OCI-LY7 (cell line): Measurements from ENCODE around the gene BEST3. TPM values are rescaled to one million over a fixed set of nuclear protein-coding genes. Genes with fewer than 3 reads are reported as not detected.

Experiments used
- BruUV-seq: library from RNA; stranded (reverse); fragments of 400-500 nt; replicated peaks from 2 replicates; lab custom pipeline; 2021; lab: Mats Ljungman, UMichigan
- CTCF ChIA-PET: fragments of 300-600 bp; sonication (Branson Sonifier 250); formaldehyde crosslinking; loops from one replicate; lab custom pipeline; 2022; ENCODE audit warnings: antibody characterized with exemption; ENCODE audit not compliant: unreplicated experiment; lab: Charles Lee
- POLR2A ChIA-PET: fragments of 300-600 bp; sonication (Branson Sonifier 250); formaldehyde crosslinking; loops from one replicate; lab custom pipeline; 2022; ENCODE audit warnings: antibody characterized with exemption; lab: Charles Lee
- DNase-seq: peaks from one replicate; pipeline ENCODE4 v3.0.0-alpha.2; 2015; ENCODE audit warnings: low spot score
- H2AFZ ChIP-seq: fragments of 200-600 bp; sonication (generic), shearing (Covaris generic); 2 replicates; pipeline ENCODE4 v1.6.1; 2014; ENCODE audit warnings: mild to moderate bottlenecking, antibody characterized with exemption, low read length, moderate library complexity
- H3K27ac ChIP-seq: fragments of 200-600 bp; sonication (generic); 2 replicates; pipeline ENCODE4 v1.5.1; 2014; ENCODE audit warnings: mixed run types, low read depth, mild to moderate bottlenecking, moderate library complexity, low read length, inconsistent platforms; ENCODE audit not compliant: poor library complexity, severe bottlenecking
- H3K36me3 ChIP-seq: fragments of 200-600 bp; sonication (generic); 2 replicates; pipeline ENCODE4 v1.6.1; 2014; ENCODE audit warnings: mild to moderate bottlenecking, antibody characterized with exemption, low read length, moderate library complexity, mixed read lengths; ENCODE audit not compliant: insufficient read depth
- H3K4me1 ChIP-seq: fragments of 200-600 bp; sonication (generic); 2 replicates; pipeline ENCODE4 v1.5.1; 2014; ENCODE audit warnings: mild to moderate bottlenecking, low read length; ENCODE audit not compliant: insufficient read depth, poor library complexity, severe bottlenecking
- H3K4me2 ChIP-seq: fragments of 200-600 bp; sonication (generic); 2 replicates; pipeline ENCODE4 v1.6.1; 2014; ENCODE audit warnings: mild to moderate bottlenecking, low read length
- H3K4me3 ChIP-seq: fragments of 200-600 bp; sonication (generic); 2 replicates; pipeline ENCODE4 v1.5.1; 2014; ENCODE audit warnings: mild to moderate bottlenecking, low read depth, low read length; ENCODE audit not compliant: poor library complexity, severe bottlenecking
- H3K79me2 ChIP-seq: fragments of 200-600 bp; sonication (generic); 2 replicates; pipeline ENCODE4 v1.6.1; 2016; ENCODE audit warnings: low read depth, mild to moderate bottlenecking, low read length, moderate library complexity, mixed read lengths; ENCODE audit not compliant: insufficient read depth
- H3K9me2 ChIP-seq: fragments of 200-600 bp; sonication (generic); 2 replicates; pipeline ENCODE4 v1.6.1; 2016; ENCODE audit warnings: mild to moderate bottlenecking, low read length, mixed read lengths; ENCODE audit not compliant: insufficient read depth
- H3K9me3 ChIP-seq: fragments of 200-600 bp; sonication (generic); 2 replicates; pipeline ENCODE4 v1.6.1; 2014; ENCODE audit warnings: mild to moderate bottlenecking, mixed run types, low read length, mixed read lengths
- H4K20me1 ChIP-seq: fragments of 200-600 bp; sonication (generic); 2 replicates; pipeline ENCODE4 v1.6.1; 2014; ENCODE audit warnings: mild to moderate bottlenecking, antibody characterized with exemption, low read length, moderate library complexity, mixed read lengths; ENCODE audit not compliant: insufficient read depth
- CTCF ChIP-seq: fragments of 200-600 bp; sonication (generic); conservative IDR thresholded peaks from 2 replicates; pipeline ENCODE4 v1.5.1; 2014; ENCODE audit warnings: mild to moderate bottlenecking, antibody characterized with exemption, low read length, moderate library complexity, mixed read lengths
- EZH2phosphoT487 ChIP-seq: fragments of 200-600 bp; sonication (generic); IDR thresholded peaks from 2 replicates; pipeline ENCODE4 v1.6.1; 2018; ENCODE audit warnings: low read depth, borderline replicate concordance, mild to moderate bottlenecking, mixed run types, antibody characterized with exemption, low read length, moderate library complexity, mixed read lengths
- intact Hi-C: fragments of 100-400 bp; cut with micrococcal nuclease; formaldehyde crosslinking; loops from one replicate; pipeline ENCODE4 v1.10.0; 2022; ENCODE audit not compliant: unreplicated experiment
- total RNA-seq, 2 experiments: library from RNA; depleted of rRNA in 1 of 2; stranded (reverse); fragments of >200 nt in 1 of 2; shearing (Covaris generic) in 1 of 2; gene quantifications; 2 replicates each; pipeline ENCODE4 v1.2.3, GENCODE V29; 2014 to 2022

BEST3 gene
- total RNA-seq, 2 experiments from 2014 or later: 60.1 to 123 TPM

- Histone ChIP-seq H2AFZ (peak overlapping the region; percentile 80), H3K79me2 (peaks cover 36% of the 10 kb centered on the region), H3K4me1 (peaks cover 20% of the 10 kb centered on the region), H3K27ac (peak overlapping the region; percentile 73), H3K9me3 (no peaks in the 10 kb centered on the region), H4K20me1 (peaks cover 12% of the 10 kb centered on the region; the same call in 1 of the 2 replicates), H3K36me3 (peaks cover 4% of the 10 kb centered on the region; the same call in 1 of the 2 replicates), H3K4me3 (peak overlapping the region; percentile 82), H3K9me2 (no peaks in the 10 kb centered on the region), H3K4me2 (peak overlapping the region; percentile 89)
- DNase-seq: peak; percentile 81
- BruUV-seq: TSS peak; percentile 63
- ChIA-PET CTCF (no interaction called here), POLR2A (interaction anchor here (0.6 to 2.4 kb wide), 6 partner anchors 8 to 746 kb away, joined by 3 to 7 read pairs (median 4); partner anchors contain the start of genes BEST3 and CCT2)
- no peak for TF ChIP-seq CTCF
- no peak for TF ChIP-seq EZH2phosphoT487
- intact Hi-C loops: loop anchor here (1.0 to 5.0 kb wide), 2 partner anchors 40 to 152 kb away; partner anchors contain the start of genes BEST3 and CCT2
Observed at GRCh38 chr12:69739287-69740191, 40.4 kb upstream of the BEST3 start.

GRCh38 chr12:69738351-69739286, 39.5 kb upstream of the BEST3 start, which contains the start of gene RAB3IP:
Gene RAB3IP, plus strand, starts transcription at chr12:69738860. Its CDS starts 16,549 bp downstream, at chr12:69755409.
- peak within 1 kb of the TSS; percentile 89 for H3K4me2 ChIP-seq
- peaks cover 12% of the 10 kb centered on the region; the same call in 1 of the 2 replicates for H4K20me1 ChIP-seq
- CTCF ChIA-PET: no interaction called here
- no peaks in the 10 kb centered on the region for H3K9me3 ChIP-seq
- no peak for TF ChIP-seq EZH2phosphoT487
- peak; percentile 70 for TF ChIP-seq CTCF
- peak within 1 kb of the TSS; percentile 82 for H3K4me3 ChIP-seq
- H3K4me1 ChIP-seq: peaks cover 20% of the 10 kb centered on the region
- H3K27ac ChIP-seq: peak within 1 kb of the TSS; percentile 73
- peaks cover 36% of the 10 kb centered on the region for H3K79me2 ChIP-seq
- POLR2A ChIA-PET: interaction anchor here (0.6 to 2.4 kb wide), 6 partner anchors 9 to 747 kb away, joined by 3 to 8 read pairs (median 4); partner anchors contain the start of genes BEST3 and CCT2
- intact Hi-C loops: loop anchor here (1.0 to 5.0 kb wide), 2 partner anchors 39 to 151 kb away; partner anchors contain the start of genes BEST3 and CCT2
- no peaks in the 10 kb centered on the region for H3K9me2 ChIP-seq
- peak; percentile 94 for DNase-seq
- no TSS peak for BruUV-seq
- H3K36me3 ChIP-seq: peaks cover 4% of the 10 kb centered on the region; the same call in 1 of the 2 replicates
- peak within 1 kb of the TSS; percentile 97 for H2AFZ ChIP-seq
